T1000 (cell line): ENCODE results near the gene ADK.

Experiments
- DNase-seq: peaks from one replicate; lab custom pipeline; 2025; ENCODE audit warnings: mixed read lengths; lab: John Stamatoyannopoulos, UW

The ADK gene

DNA sequence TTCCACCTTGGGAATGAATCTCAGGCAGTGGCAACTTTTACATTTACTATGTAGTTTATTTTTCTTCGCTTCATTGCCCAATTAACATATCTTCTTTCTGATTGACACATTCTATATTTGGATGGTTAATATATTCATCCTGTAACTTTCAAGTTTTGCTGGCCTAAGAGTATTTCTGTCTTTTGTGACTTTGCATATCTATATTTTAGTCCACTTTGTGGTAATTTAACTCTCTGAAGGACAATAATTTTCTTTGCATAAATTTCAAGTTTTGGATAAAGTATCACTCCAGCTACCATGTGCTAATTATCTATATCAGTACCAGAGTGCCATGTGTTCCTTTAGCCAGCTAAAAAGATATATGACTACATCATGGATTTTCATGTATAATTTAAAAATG lies 523.9 kb downstream of the ADK start:
- DNase-seq: no peak

DNA sequence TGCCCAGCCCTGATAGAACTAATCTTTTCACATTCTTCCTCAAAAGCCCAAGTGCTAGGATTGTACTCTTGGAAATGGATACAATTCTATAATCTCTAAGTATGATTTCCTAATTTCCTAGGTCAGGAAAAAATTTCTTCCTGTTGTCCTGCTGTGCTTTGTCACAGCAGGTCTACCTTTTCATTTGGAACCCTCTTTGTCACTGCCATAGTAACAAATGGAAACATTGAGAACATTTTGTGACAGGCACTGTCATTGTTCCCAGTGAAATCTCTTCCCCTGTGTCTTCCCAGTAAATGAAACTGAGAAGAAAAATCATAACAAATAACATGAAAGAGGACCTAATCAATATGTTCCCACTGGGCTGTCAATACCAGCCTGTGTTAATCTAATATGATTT lies 524.5 kb downstream of the ADK start:
- no peak for DNase-seq

DNA sequence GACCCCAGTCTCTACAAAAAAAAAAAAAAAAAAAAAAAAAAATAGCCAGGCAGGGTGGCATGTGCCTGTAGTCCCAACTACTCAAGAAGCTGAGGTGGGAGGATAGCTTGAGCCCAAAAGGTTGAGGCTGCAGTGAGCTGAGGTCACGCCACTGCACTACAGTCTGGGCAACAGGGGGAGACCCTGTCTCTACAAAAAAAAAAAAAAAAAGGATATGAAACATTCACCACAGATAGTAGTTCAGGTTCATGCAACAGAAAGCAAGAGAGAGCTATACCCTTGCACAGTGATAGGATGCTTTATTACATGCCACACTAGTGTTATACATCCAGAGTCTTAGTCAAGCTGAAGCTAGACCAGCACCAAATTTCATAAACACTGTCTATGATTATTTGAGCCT lies 526.9 kb downstream of the ADK start:
- DNase-seq: no peak

DNA sequence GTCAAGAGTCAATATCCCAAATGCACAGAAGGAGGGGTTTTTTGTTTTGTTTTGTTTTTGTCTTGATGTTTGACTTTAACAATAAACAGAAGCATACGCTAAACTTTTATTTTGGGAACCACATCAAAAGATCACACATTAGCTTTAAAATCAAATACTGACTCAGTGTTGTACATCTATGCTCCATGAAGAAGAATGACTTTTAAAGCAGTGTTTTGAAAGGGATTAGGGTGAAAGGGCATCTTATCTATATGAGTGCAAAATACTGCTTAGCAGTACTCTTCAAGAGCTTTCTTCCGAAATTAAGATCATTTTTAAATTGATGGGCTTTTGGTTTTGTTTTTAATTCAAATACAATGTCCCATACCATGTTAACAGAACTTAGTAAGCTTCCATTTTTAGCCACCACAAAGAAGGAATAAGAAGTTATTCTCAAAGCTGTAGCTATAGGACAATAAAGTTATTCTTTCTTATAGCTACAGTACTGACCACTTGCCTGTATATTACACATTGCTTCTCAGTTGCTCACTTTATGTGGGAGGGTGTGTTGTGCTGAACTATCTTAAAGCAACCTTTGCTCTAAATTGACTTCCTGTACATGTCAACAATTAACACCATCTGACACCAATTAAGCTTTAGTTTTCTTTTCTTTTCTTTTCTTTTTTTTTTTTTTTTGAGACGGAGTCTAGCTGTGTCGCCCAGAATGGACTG lies 531.1 kb downstream of the ADK start:
- DNase-seq: no peak

DNA sequence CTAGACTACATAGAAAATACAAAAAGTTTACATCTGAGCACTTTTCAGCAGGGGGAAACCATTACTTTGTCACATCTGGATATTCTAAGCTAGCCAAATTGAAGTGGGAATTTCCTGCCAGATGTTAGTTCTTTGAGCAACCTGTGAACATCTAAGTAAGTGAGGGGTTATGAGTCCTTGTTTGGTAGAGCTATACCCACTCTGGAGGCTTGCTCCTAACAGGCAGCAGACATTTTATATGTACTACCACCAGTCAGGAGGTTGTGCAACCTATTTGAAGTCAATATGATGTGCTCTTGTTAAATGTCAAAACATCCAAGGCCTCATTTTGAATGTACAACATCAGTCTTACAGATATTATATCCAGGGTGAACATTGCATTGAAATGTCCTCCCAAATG lies 532.0 kb downstream of the ADK start:
- DNase-seq: no peak

DNA sequence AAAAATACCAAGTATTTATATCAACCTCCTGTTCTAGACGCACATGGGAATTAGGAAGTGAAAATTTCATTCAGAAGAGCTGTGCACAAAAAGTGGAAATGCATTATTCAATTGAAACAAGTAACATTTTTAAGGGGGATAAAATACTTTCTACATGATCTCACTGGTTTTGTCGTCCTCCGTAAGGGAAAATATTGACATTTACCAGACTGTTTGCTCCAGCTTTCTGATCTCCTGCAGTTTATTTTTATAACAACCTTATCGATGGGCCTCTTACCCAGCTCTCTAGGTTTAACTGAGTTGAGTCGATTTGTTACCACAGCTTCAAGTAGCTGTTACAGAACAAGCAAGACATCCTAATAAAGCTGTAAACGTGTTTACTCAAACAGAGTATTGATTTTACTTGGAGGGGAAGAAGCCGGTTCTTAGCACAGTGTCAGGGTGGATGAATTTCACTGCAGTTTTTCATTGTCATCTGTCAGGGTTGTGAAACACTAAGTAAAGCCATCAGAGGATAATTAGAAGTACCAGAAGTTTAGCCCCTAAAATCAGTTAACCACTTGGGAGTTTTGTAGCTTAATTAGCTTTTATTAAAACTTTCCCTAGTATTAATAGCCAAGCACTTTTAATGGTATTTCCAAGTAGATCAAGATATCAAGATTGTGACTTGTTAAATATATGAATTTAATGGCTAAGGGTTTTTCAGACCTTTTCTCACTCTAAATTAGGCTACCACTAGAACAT lies 532.8 kb downstream of the ADK start:
- DNase-seq: no peak

DNA sequence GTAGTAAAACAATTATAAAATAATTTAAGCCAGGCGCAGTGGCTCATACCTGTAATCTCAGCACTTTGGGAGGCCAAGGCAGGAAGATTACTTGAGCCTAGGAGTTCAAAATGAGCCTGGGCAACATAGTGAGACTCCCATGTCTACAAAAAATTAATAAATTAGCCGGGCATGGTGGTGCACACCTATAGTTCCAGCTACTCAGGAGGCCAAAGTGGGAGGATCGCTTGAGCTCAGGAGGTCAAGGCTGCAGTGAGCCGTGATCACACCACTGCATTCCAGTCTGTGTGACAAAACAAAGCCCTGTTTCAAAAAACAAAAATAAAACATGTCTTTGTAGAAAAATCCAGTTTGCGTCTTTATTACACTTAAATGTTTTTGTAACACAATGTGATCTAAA lies 533.4 kb downstream of the ADK start:
- DNase-seq: no peak

DNA sequence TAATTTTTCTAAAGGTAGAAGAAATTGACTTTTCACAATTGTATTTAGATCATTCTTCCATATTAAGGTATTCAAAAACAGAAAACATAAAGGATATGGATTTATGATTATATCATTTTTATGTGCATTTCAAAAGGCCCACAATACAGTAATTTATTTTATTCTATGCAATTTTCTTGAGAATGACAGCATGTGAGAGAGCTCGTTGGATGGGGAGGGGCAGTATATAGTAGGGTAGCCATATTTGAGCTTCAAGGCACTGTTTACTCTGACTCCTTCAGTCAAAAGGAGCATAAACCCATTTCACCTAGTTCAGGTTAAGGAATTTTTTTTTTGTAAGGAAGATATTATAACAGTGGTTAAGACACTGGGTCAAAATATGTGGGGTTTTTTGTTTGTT lies 534.5 kb downstream of the ADK start:
- DNase-seq: no peak

DNA sequence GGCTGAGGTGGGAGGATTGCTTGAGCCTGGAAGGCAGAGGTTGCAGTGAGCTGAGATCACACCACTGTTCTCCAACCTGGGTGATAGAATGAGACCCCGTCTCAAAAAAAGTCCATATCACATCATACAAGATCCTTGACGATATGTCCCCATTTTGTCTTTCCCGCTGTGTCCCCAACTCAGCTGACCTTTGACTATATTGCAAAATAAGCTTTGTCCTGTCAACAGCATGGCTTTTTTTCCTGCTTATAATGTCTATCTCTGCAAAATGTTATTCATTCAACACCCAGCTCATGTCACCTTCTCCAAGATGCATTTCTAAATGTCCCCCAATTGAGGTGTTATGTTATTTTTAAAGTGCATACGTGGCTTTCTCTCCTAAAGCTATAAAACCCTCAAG lies 539.4 kb downstream of the ADK start:
- no peak for DNase-seq

DNA sequence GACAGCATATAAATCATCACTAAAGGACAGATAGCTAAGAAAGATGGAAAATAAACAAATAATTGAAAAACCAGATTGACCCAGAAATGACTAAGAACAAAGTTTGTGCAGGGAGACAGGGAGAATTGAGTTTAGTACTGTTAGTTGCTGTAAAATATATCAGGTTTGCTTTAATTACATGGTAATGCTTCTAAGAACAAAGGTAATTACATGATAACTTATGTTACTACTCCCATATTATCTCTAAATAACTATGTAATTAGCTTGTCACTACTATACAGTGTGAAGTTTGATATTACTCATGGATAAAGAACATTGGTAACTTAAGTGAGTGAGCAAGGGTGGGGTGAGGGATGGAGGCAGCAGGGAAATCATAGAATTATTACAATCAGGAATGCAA lies 540.1 kb downstream of the ADK start:
- DNase-seq: no peak

DNA sequence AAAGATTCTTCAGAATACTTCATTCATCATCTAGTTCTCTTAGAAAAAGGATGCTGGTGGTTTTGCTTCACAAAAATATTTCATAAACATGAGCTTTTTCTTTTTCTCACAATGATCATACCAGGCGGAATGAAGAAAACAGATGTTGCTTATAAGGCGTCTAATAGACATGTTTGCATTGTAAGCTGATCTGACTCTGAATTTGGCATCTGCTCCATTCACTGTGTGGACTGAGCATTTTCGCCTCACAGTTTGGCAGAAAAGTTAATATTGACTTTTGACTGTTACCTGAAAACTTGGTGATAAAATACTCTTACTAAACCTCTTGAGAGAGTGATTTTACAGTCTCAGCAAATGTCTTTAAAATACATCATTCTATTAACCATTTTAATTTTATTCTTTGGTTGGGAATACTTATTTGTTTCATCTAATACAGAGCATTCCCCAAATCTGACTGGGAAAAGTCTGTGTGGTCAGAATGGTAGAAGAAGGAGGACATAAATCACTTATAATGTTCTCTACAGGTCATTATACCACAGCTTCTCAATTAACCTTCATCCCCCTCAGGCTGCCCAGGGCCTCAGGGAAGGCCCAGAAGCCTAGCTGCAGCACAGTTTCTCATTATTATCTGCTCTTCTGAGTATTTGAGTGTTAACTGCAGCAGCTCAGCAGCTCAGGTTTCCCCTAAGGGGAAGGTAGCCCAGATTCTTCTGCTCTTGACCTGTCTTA lies 553.8 kb downstream of the ADK start:
- DNase-seq: no peak

DNA sequence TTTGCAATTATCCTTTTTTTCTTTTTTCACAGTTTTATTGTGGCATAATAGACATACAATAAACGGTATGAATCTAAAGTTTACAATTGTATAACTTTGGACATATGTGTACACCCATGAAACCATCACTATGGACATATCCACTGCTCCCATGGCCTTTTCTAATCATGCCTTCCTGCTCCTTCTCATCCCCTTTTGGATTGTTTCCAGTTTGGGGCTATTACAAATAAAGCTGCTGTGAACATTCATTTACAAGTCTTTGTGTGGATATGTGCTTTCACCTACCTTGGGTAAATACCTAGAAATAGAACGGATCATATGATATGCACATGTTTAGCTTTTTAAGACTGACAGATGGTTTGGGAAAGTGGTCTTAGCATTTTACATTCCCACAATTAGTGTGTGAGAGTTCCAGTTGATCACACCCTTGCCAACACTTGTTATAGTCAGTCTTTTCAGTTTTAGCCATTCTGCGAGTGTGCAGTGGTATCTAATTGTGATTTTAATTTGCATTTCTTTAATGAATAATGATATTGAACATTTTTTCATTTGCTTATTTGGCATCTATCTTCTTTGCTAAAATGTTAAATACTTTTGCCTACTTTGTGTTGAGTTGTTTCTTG lies 554.4 kb downstream of the ADK start:
- DNase-seq: no peak

DNA sequence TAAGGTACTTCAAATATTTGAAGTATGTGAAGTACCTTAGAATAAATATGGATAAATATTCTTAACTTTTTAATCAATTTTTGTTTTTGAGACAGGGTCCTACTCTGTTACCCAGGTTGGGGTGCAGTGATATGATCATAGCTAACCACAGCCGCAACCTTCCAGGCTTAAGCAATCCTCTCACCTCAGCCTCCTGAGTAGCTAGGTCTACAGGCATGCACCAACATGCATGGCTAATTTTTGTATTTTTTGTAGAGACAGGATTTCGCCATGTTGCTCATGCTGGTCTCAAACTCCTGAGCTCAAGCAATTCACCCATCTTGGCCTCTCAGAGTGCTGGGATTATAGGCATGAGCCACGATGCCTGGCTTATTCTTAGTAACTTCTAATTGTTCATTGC lies 555.9 kb downstream of the ADK start:
- DNase-seq: no peak

DNA sequence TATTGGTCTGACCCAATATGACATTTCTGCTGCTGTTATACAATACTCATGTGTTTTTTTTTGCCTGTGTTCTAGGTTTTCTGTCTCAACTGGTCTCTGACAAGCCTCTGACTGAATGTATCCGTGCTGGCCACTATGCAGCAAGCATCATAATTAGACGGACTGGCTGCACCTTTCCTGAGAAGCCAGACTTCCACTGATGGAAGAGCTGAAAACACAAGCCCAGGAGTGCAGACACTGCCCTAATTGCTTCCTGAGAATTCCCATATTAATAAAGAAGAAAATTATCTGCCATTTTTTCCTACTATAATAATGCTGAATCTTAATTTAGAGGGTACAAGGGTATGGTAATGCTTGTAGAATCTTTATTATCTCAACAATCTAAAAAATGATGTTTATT lies 557.2 kb downstream of the ADK start:
- DNase-seq: no peak

DNA sequence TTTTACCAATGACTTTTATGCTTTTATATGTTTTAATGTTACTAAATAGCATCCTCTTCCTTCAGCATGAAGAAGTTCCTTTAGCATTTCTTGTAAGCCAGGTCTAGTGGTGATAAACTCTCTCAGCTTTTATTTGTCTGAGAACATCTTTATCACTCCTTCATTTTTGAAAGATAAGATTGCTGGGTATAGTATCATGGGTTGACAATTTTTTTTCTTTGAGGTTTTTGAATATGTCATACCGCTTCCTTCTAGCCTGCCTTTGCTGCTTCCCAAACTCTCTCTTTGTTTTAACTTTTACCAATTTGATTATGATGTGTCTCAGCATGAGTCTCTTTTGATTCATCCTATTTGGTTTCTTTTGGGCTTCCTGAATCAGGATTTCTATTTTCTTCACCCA lies 567.2 kb downstream of the ADK start:
- no peak for DNase-seq

DNA sequence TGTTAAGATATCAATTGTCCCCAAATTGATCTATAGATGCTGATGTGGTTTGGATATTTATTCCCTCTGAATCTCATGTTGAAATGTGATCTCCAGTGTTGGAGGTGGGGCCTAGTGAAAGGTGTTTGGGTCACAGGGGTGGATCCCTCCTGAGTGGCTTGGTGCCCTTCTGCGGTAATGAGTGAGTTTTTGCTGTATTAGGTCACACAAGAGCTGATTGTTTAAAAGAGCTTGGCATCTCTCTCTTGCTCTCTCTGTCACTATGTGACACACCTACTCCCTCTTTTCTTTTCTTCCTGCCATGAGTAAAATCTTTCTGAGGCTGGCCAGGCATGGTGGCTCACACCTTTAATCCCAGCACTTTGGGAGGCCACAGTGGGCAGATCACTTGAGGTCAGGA lies 577.2 kb downstream of the ADK start:
- no peak for DNase-seq

DNA sequence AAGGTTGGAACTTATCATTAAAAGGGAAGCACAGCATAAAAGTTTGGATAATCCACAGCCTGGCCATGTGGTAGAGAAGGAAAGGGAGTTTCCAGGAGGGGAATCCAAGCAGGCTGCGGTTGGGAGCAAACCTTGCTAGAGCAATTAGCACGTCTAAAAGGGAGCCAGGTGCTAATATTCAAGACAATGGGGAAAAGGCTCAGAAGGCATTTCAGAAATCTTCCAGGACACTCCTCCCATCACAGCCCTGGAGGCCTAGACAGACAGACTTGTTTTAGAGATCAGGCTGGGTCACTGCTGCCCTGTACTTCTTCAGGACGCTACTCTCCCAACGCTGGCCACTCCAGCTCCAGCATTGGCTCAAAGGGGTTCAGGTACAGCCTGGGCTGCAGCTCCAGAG lies 579.2 kb downstream of the ADK start:
- DNase-seq: no peak

DNA sequence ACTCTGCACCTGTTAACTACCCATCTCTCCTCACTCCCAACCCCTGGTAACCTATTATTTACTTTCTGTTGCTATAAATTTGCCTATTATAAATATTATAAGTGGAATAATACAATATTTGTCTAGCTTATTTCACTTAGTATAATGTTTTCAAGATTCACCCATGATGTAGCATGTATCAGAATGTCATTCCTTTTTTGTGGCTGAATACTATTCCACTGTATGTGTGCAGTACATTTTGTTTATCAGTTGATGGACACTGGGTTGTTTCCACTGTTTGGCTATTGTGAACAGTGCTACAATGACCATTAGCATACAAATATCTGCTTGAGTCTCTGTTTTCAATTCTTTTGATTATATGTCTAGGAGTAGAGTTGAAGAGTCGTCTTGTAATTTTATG lies 582.6 kb downstream of the ADK start:
- no peak for DNase-seq

DNA sequence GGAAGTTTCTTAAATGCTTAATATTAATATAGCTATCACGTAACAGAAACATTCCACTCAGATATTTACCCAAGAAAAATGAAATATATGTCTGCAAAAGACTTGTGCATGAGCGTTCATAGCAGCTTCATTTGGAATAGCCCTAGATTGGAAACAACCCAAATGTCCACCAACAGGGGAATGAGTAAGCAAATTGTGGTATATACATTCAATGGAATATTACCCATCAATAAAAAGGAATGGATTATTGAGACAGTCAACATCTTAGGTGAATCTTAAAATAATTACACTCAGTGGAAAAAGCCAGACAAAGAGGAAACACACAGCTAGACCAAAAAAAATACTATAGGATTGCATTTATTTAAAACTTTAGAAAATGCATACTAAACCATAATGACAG lies 585.0 kb downstream of the ADK start:
- DNase-seq: no peak

DNA sequence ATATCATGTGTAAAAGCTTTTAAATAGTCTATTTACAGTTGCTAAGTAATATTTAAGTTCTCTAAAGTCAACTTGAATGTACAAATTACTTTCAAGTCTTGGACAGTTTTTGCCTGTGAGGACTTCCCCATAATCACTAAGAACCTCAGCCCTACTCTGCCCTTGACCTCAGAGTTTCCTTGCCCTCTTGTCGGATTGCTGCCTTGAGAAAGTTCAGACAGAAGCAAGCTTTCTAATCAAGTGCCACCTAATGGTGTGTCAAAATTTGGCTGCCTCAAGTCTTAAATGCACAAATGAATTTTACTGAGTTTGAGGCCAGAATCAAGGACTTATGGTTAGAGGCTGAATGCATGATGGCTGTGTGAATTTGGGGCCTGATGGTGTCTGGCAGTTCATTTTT lies 587.0 kb downstream of the ADK start:
- no peak for DNase-seq

DNA sequence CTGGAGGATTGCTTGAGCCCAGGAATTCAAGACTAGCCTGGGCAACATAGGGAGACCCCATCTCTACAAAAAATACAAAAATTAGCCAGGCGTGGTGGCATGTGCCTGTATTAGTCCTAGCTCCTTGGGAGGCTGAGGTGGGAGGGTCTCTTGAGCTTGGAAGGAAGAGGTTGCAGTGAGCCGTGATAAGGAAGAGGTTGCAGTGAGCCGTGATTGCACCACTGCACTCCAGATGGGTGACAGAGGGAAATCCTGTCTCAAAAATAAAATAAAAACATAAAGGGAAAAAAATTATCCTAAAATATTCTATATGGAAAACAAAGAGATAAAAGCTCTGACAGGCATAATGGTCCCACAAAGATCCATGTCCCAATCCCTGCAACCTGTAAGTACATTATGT lies 587.5 kb downstream of the ADK start:
- no peak for DNase-seq

DNA sequence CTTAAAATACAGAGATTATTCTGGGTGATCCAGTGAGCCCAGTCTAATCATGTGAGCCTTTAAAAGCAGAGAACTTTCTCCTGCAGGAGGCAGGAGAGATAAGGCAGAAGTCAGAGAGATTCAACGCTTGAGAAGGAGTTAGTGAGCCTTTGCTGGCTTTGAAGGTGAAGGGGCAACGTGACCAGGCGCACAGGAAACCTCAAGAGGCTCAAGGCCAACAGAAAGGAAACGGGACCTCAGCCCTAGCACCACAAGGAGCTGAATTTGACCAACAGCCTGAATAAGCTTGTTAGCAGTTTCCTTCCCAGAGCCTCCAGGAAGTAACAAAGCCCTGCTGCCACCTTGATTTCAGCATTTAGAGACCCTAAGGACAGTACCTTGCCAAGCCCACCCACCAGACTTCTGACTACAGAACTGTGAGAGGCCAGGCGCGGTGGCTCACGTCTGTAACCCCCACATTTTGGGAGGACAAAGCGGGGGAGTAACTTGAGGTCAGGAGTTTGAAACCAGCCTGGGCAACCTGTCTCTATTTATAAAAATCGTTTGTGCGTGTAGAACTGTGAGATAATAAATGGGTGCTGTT lies 588.1 kb downstream of the ADK start:
- no peak for DNase-seq
